ENCODE results near the gene WDR45B. TPM values are rescaled to one million over a fixed set of nuclear protein-coding genes. Genes with fewer than 3 reads are reported as not detected.

Gene WDR45B
- 106 TPM for polyA plus RNA-seq (ENCODE audit: insufficient read length)
- long read RNA-seq, donor 1, transcript WDR45B-201 (10 exons, 2,587 nt), result major isoform, 22 of 24 reads
- long read RNA-seq, donor 1, partial matches to known transcripts, result 0 of 24 reads
- long read RNA-seq, donor 1, other reads (novel, unspliced or antisense), result 0 of 24 reads
- long read RNA-seq, donor 2, transcript WDR45B-201 (10 exons, 2,587 nt), result major isoform, 26 of 34 reads
- long read RNA-seq, donor 2, partial matches to known transcripts, result 6 of 34 reads
- long read RNA-seq, donor 2, other reads (novel, unspliced or antisense), result 0 of 34 reads
- long read RNA-seq, donor 3, transcript WDR45B-201 (10 exons, 2,587 nt), result major isoform, 11 of 14 reads
- long read RNA-seq, donor 3, partial matches to known transcripts, result 0 of 14 reads
- long read RNA-seq, donor 3, other reads (novel, unspliced or antisense), result 0 of 14 reads
- long read RNA-seq, donor 4, result 0 reads
- long read RNA-seq, donor 5, transcript WDR45B-201 (10 exons, 2,587 nt), result major isoform, 33 of 33 reads
- long read RNA-seq, donor 5, partial matches to known transcripts, result 0 of 33 reads
- long read RNA-seq, donor 5, other reads (novel, unspliced or antisense), result 0 of 33 reads
- long read RNA-seq, donor 6, transcript WDR45B-201 (10 exons, 2,587 nt), result major isoform, 18 of 35 reads
- long read RNA-seq, donor 6, partial matches to known transcripts, result 16 of 35 reads
- long read RNA-seq, donor 6, other reads (novel, unspliced or antisense), result 0 of 35 reads
- long read RNA-seq, donor 7, transcript WDR45B-201 (10 exons, 2,587 nt), result major isoform, 33 of 36 reads
- long read RNA-seq, donor 7, partial matches to known transcripts, result 0 of 36 reads
- long read RNA-seq, donor 7, other reads (novel, unspliced or antisense), result 0 of 36 reads
- long read RNA-seq, donor 8, transcript WDR45B-201 (10 exons, 2,587 nt), result major isoform, 11 of 11 reads
- long read RNA-seq, donor 8, partial matches to known transcripts, result 0 of 11 reads
- long read RNA-seq, donor 8, other reads (novel, unspliced or antisense), result 0 of 11 reads

DNA sequence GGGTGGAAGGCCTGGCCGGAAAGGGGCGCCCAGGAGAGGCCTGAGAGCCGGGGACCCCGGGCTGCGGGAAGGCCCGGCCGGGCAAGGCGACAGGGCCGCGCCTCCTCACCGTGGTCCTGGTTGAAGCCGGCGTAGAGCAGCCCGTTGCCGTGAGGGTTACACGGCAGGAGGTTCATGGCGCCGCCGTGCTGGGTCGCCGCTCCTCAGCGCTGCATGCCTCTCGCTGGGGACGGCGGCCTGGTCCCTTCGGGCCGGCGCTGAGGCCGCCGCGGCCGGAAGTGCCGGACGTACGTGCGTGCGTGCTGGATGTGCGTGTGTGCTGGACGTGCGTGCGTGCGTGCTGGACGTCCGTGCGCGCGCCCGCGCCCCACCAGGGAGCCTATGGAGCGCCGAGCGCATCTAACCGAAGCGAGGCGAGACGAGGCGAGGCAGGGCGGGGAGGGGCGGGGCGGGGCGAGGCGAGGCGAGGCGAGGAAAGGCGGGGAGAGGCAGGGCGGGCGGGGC lies at the start of gene WDR45B:
TSS of gene WDR45B (minus strand) at position 280 of the 504 bp plus-strand sequence. CDS start at position 176, 104 bp downstream.
- DNase-seq, result peak; percentile 94

DNA sequence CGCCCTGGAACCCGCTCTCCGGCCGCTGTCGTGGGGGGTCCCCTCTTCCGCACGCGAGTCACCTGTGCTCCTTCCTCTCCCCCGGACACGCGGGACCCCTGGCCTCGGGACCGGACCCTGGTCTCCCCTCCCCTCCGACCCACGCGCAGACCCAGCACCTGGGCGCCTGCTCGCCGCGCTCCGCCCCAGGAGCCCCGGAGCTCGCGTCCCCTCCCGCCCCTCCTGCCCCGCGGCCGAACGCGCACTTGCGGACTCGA lies 49.5 kb upstream of the WDR45B start:
- no peak for DNase-seq

DNA sequence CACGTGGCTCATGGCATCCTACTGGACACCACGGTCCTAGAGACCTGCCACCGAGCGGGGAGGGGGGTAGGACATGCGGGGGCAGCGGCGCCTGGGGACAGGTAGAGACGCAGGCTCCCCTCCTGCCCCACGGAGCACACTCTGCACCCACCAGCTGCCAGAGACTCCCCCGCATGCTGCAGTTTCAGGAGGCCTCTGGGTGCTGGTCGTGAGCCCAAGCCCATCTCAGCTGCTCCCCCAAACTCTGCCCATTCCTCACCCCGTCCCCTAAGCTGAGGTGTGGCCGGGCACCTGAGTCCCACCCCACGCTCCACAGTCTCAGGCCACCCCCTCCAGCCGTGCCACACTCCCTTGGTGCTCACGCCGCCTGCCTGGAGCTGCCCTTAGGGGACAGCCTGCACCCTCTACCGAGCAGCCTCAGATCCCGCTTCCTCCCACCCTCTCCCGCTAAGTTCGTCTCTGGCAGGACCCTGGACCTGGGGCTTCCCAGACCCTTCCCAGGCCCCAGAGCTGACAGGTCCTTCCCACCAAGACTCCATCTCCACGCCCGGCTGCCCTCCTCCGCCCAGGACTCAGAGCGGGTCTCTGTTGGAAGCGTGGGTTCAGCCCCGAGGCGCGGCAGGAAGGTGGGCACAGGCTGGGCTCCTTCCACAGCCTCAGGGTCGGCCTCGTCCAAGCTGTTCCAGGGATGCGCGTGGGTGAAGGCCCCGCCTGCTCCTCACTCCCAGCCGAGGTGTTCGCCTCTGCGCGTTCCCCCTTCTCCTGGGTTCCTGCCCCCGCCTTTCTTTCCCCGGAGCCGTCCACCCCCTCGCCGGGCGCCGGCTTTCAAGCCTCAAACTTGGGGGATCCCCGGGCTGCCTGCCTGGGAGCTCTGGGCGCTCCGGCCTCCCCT lies 48.9 kb upstream of the WDR45B start:
- no peak for DNase-seq

DNA sequence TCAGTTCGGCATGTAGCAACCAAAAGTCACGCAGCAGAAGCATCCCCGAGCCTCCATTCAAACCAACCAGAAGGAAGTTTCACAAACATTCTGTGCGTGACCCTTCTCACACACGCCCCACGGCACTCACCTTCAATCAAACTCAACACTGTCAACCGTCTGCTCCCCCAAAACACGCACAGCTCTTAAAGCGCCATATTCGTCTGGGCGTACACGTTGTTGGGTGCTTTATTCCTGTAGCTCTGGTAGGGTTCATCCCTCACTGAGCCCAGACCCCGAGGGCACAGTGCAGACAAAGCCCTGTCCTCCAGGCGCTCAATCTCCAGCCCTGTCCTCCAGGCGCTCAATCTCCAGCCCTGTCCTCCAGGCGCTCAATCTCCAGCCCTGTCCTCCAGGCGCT lies 48.0 kb upstream of the WDR45B start:
- no peak for DNase-seq

DNA sequence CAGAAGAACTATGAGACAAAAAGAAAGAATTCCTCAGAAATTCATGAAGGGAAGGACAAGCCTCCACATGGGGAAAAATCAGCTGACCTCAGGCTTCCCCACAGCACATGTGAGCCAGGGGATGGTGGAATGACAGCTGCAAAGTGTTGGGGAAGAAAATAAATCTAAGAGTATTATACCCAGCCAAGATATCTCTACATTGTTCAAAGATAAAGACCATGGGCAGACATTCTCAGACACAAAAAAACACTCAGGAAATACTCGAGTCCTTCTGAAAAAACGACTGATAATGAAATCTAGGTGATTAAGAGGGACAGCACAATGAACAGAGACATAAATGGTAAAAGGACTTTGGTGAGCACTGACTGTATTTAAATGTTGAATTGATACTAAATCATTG lies 46.4 kb upstream of the WDR45B start:
- no peak for DNase-seq

DNA sequence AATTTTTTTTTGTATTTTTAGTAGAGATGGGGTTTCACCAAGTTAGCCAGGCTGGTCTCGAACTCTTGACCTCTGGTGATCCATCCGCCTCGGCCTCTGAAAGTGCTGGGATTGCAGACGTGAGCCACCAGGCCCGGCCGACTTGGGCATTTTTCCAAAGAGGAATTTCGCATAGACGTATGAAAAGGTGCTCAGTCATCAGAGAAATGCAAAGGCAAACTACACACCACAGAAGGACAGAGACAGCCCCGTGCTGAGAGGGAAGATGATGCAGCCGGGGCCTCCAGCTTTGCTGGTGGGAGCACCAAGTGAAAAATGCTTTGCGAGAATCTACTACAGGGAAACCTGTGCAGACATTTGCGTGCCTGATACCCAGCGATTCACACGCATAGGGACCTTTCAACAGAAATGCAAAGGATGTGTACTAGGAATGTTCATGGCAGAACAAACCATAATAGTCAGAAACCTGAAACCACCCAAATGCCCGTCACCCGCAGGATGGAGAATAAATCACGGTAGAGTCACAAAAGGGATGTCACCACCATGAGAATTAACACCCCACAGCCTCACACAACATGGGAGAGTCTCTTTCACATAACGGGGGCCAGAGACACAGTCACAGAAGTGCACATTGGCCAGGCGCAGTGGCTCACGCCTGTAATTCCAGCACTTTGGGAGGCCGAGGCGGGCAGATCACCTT lies 45.1 kb upstream of the WDR45B start:
- DNase-seq, result peak; percentile 62

DNA sequence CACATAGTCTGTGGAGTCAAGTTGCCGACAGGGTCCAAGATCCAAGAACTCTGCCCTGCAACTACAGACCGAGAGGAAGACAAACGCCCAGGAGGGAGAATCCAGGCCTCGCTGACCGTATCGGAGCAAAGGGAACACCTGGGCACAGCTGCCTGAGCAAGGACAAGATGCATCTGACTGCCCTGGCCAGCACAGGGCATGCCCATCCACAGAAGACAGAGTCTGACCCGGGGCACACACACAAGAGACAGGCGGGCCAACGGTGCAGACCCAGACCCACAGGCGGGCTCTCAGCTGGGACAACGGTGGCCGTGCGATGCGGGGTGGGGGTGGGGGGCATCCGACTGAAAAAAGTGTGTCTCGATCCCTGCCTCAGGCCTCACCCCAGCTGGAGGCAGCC lies 44.0 kb upstream of the WDR45B start:
- no peak for DNase-seq

DNA sequence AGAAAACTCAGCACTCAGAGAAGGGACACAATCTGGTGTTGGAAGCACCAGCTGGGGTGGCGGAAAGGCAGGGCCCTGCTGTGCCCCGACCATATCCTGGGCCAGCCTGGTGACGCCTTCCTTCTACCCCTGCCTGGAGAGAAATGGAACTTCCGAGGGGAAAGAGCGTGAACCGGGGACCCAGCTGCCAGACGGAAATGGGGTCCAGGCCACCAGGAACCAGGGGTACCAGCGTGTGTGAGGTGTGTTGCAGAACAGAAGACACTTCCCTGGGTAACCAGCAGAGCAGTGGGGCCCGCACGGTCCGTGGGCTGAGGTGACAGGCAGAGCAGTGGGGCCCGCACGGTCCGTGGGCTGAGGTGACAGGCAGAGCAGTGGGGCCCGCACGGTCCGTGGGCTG lies 43.5 kb upstream of the WDR45B start:
- DNase-seq, result no peak

DNA sequence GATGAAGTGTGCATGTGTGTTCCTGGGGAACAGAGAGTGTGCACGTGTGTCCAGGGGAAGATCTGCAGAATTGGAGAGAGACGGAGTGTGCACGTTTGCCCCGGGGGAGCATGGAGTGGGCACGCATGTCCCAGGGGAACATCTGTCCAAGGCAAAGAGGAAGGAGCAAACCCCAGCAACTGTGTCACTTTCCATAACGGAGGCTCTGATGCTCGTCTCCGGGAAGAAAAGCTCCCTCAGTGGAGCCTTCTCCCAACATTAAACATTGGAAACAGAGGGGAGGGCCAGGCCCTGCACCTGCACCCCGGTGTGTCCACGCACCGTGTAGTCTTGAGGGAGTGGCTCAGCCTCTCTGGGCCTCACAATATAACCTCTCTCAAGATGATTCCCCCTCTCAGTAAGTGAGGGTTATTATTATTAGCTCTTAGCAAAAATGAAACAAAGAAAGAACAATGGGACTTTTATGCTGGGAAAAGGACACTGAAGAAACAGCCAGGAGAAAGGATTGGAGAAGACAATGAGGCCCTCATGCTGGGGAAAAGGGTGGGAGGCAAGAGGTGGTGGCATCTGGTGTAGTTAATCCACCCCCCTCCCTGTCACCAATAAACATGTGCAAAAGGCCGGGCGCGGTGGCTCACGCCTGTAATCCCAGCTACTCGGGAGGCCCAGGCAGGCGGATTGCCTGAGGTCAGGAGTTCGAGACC lies 42.7 kb upstream of the WDR45B start:
- DNase-seq, result no peak

DNA sequence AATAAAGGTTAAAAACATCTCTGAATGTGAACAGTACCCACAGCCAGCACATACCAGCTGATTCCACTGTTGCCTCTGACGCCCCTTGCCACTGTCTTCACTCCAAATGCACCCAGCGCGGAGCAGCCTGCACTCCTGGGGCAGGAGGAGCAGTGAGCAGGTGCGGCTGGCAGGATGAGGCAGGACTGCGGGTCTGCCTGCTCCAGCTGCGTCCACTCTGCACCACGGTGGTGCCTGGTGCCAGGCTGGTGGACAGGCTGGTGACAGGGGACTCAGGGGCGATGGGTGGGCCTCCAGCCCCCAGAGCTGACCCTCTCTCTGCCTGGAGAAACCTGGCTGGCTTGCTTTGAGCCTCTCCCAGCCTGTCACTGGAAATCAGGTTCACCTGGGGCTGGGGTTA lies 40.8 kb upstream of the WDR45B start:
- no peak for DNase-seq

DNA sequence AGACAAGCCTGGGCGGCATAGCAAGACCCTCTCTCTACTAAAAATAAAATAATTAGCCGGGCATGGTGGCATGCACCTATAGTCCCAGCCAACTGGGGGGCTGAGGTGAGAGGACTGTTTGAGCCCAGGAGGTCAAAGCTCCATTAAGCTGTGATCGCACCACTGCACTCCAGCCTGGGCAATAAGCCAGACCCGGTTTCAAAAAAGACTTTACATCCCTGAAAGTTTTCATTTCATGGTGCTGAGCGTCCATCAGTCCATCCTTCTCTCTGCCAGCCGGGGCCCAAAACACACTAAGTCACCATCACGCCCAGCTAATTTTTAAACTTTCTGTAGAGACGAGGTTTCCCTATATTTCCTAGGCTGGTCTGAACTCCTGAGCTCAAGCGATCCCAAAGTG lies 39.6 kb upstream of the WDR45B start:
- no peak for DNase-seq

DNA sequence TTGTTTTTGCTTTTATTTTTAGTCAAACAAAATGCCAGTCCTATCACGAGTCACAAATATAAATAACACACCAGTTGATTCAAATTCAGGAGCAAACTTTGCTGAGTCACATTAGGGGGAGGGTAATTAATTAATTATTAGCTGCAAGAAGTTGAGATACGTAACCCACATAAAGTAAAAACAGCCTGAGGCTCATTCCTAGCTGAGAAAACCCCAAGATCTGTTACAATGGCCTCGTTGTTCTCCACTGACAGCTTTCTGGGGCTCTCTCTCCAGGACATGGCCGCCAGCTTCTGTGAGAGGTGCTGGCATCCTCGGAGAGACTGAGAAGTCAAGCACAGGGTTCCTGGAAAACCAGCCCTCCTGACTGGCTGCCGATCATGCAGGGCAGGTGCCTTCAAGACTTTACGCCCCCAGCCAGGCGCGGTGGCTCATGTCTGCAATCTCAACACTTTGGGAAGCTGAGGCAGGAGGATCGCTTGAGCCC lies 39.2 kb upstream of the WDR45B start:
- DNase-seq, result peak; percentile 56

DNA sequence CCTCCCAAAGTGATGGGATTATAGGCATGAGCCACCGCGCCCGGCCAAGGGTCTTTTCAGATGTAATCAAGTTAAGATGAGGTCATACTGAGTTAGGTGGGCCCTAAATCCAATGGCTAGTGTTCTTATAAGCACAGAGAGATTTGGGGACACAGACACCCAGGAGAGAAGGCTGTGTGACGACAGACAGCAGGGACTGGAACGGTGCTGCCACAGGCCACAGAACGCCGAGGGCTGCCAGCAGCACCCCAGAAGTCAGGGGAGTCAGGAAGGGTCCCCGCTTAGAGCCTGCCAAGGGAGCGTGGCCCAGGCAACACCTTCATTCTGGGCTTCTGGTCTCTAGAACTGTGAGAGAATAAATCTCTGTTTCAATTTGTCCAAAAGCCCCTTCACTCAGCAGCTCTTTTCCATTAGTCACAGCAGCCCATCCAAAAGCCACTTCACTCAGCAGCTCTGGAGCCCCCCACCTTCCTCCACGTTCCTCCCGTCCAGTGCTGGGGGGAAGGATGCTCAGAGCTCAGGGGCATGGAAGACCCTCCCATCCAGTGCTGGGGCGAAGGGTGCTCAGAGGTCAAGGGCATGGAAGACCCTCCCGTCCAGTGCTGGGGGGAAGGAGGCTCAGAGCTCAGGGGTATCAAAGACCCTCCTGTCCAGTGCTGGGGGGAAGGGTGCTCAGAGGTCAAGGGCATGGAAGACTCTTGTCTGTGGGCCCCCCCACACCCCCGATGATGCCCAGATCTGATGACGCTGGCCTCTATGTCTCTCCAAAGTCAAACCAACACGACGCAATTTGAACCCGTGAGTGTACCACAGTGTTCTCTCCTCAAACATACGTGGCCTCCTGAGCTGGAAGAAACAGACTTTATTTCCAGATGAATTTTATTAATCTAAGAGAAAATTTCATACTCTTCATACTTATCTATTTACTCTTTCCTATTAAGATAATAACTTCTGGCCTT lies 38.4 kb upstream of the WDR45B start:
- no peak for DNase-seq

DNA sequence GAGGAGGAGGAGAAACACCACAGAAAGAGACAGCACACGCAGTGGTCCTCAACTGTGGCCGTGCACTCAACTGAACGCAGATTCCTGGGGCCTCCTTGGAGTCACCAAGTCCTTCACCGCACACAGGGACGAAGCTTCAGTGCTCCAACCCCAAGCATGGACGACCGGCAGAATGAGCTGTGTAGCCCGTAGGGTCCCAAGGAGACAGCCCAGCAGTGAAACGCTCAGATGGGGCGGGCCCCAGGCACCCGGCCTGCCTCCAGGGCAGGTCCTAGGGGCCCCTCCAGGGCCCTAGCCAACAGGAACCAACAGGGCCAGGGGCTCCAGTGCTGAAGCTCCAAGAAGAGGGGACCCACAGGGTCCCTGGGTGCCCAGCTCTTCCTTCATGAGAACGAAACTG lies 37.0 kb upstream of the WDR45B start:
- DNase-seq, result no peak

DNA sequence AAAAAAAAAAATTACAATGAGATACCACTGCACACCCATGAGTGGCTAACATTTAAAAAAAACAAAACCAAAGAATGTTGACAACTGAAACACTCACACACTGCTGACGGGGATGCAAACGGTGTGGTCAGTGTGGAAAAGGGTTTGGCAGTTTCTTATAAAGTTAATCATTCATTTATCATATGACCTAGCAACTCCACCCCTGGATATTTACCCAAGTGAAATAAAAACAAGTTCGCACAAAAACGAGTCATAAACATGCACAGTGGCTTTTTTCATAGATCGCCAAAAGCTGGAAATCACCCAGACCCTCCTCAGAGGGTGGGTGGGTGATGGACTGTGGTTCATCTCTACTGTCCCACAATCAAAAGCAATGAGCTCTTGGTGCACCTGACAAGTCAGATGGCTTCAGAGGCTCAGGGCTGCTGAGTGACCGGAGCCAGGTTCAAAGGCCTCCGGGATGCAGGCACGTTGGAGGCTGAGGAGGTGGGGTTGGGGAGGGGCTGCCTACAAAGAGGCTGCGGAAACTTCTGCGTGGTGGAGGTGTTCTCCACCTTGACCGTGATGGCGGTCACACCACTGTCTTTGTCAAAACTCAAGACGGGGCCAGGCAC lies 36.1 kb upstream of the WDR45B start:
- DNase-seq, result no peak

DNA sequence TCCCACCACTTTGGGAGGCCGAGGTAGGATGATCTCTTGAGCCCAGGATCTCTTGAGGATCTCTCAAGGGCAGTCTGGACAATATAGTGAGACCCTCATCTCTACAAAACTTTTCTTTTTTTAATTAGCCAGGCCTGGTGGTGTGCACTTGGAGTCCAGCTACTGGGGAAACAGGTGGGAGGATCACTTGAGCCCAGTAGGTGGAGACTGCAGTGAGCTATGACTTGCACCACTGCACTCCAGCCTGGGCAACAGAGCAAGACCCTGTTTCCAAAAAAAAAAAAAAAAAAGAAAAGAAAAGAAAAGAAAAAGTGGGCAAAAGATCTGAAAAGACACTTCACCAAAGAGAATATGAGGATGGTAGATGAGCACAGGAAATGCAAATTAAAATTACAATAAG lies 35.3 kb upstream of the WDR45B start:
- no peak for DNase-seq

DNA sequence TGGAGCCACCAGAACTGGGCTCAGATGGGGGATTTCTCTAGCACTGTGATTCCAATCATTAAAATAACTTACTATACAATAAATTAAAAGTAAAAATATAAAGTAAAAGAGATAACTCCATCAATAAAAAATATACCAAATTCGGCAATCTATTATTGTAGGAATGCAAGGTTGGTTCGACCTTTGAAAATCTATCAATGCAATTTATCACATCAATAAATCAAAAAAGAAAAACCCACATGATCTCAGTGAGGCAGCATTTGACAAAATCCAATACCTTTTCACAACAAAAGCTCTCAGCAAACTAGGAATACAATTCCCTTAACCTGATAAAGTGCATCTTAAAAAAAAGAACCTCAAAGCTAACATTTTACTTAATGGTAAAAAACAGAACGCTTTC lies 33.3 kb upstream of the WDR45B start:
- no peak for DNase-seq

DNA sequence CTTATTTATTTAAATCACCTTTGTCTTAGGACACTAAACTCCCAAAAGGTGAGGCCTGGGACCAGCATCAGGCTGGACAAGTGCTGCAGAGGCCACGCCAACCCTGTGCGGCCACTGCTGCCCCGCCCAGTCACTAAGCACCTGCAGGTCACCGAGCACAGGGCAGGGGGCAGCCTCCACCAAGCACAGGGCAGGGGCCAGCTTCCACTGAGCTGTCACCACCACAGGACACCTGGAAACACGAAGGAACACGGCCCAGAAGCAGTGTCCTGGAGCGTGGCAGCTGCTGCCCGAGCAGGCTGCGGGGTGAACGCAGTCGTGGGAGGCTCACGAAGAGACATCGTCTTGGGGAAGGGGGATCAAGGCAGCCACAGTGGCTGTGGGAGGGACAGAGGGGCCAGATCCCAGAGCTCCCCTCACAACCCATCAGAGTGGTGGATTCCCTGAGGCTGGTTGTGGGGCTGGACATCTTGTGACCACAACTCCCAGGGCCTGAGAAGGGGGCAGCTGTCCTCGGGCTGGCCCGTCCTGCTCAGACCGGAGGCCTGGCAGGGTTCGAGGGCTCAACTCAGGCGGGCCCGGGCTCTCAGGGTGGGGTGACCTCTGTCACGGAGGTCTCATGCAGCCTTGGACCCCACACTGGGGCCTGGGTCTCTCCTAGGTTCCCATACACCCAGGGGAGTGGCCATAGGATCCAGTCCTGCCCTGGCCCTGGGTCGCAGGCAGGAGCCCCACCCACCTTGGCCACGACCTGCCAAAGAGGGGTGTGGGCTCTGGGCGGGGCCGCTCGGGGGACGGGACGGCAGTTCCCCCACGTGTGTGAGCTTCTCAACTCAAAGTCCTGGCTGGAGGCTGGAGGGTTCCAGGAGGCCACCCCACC lies 31.6 kb upstream of the WDR45B start:
- no peak for DNase-seq
